RPMI8226 (cell line): ENCODE data around the gene CRY1.
"Not testable (repeated sequence)": the region's sequence is repeated elsewhere in the genome, so short reads cannot be mapped to it uniquely, and the experiment has no call there.

ENCODE experiments used
- DNase-seq: peaks from one replicate; pipeline ENCODE4 v3.0.0-alpha.2; 2015

CRY1 gene

DNA sequence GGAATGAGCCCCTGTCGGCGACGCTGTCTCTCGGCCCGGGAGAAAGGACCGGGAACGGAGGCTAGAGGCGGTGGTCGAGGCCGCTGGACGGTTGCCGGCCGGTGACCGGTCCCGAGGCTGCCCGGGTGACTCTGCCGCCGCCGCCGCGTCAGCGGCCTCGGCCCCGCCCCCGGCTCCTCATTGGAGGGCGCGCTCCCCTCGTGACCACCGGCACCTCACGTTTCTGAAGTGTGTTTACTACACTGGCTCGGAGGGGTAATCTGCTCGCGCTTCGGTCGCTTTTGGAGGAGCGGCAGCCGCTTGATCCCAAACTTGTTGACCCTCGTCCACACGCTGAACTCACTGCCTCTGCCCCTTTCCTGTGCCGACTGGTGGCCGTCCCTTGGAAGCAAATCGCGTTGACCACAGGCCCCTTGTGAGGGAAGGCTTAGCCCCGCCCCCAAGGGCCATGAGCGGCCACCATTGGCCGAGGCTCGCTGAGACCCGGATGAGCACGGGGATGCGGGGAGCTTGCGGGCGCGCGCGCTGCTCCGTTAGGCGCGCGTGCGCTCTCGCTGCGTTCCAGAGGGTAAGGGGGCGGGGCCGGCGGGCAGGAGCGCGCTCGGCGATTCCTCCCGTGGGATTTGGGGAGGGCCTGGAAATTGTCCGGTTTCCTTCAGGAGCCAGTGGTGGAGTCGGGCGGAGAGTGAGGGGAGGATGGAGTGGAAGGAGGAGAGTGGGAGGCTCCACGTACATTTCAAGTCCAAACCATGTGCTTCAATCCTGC is at the start of gene CRY1:
Gene CRY1, minus strand, starts transcription at position 133 of the 766 bp plus-strand sequence. CDS start 588 bp downstream, outside the sequence.
- DNase-seq = peak; percentile 95

DNA sequence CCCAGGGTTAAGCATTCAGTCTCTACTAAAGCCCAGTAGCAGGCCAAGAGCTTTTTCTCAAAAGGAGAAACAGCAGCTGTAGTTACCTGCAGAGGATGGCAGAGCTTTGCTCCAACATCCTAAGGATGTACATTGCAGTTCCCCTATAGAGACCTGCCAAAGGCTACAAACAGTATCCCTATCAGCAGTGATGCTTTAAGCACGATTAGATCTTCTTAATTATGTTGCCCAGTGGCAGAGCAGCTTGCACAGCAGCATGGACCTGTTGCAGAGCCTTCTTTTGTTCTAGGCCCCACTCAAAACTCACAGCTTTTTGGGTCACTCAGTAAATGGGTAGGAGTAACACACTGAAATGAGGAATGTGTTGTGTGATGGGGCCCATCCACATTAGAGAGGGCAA is 46.4 kb upstream of the CRY1 start:
- no peak for DNase-seq

DNA sequence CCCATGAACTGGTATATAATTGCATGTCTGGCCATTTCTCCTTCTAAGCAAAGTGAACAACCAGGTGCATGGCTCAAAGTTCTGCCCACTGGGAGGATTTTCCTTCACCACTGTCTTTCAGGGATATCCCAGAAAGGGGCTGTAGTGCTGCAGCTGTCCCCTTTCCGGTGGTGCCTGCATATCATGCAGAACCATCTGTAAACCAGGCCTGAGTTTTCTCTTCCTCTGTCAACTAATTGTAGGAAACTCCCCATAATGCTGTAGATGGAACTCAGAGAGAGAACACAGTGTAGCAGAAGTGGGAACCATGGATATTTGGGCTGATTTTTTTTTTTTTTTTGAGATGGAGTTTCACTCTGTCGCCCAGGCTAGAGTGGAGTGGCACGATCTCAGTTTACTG is 45.6 kb upstream of the CRY1 start:
- DNase-seq = no peak

DNA sequence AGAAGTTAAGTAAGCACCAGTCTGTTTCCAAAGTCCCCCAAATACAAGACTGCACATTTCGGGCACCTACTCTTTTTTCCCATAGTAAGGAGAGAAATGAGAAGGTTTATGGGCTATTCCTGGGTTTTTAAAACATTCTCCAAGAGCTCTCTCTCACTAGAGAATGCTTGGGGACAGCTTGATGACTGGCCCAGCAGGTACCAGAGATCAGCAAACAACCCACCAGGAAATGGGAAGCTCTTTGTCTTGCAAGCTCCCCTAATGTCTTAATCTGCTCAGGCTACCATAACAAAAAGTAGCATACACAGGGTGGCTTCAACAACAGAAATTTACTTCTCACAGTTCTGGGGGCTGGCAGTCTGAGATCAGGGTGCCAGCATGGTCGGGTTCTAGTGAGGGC is 41.8 kb upstream of the CRY1 start:
- no peak for DNase-seq

DNA sequence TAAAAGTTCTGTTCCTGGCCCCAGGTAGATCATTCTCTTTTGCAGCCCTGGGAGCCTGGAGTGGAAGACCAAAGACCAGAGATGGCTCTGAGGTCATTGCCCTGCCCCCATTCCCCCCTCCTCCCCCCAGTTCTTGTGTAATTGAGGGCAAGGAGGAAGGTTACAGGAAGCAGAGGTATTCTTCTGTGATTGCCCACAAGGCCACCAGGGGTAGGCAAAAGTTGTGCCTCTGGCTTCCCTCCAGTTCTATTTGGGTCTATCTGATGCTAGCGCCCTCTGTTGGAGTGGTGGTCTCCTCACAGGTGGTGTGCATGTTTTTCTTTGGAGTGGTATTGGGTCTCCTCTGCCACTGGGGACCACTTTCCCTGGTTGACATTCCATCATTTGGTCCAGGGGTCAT is 41.2 kb upstream of the CRY1 start:
- DNase-seq = peak; percentile 50

DNA sequence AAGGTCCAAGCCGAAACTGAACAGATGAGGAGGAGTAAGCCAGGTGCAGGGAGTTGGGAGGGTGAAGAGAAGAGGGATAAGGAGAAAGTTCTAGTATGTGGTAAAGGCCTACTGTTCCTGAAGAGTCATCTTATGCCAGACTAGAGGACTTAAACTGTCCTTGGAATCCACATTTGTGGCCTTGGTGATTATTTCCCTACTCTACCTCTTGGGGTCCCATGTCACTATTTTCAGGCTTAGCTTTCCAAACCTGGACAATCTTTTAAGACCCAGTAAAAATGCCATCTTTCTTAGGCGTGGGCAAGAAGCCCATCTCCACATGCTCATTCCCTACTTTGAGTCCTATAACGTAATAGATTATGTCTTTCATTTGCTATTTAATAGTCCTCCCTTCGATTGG is 40.1 kb upstream of the CRY1 start:
- no peak for DNase-seq

DNA sequence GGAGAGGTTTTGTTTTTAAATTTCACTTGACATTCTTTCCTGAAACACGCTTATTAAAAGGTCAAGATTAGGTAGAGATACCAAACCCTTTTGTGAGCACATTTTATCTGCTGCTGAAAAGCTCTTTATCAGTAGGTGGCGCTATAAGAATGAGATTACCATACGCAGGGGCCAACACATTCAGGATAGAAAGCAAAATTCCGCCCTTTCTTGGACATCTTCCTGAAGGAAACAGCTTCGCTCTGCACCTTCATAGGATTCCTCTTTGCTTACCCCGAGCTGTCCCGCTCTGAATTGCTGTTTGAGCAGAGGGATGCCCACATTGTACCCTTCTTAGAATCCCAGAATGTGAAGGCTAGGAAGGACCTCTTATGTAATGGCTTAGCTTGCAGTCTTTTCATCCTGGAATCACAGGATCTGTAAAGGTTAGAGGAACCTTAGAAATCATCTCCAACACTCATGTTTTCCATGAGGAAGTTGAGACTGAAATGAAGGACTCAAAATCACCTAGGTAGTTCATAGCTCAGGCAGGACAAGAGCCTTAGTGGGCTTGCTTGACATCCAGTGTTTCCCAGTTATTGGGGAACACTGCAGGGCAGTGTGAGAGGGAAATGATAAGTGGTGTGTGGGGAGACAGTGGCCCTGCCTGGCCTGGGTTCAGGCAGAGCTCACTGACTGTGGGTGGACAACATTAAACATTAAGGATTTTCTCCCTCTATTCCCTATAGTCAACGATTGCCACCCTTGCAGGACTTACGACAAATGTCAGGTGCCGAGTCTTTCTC is 38.7 kb upstream of the CRY1 start:
- DNase-seq = peak; percentile 61

DNA sequence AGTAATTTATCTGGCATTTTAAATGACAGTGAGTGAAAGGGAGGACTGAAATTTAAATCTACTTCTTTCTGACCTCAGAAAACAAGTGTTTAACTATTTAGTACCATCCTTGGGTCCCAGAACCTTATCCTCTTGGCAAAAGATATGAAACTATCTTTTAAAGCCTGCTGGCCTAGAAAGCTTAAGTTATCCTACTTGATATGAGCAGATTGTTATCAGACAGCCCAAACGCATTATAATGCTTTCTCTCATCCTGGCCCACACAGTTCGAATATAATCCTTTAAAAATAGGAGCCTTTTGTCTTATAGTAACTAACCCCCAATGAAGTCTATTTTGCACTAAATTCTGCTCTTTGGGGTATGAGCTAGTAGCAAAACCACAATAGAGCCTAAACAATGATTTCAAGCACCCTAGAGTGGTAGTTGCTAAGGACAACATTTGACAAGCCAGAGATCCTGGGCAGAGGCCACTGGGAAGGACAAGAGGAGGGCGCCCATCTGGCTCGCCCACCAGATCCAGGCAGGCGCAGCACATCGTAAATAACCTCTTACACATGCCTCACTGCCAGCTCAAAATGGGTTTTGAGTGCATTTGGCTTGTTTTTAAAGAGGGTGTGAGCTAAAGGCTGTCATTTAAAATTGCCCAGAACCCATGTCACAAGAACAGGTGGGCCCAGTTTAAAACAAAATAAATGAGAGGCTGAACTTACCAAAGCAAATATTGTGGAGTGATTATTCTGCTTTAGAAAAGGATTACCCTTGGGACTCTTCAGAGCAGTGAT is 37.7 kb upstream of the CRY1 start:
- no peak for DNase-seq

DNA sequence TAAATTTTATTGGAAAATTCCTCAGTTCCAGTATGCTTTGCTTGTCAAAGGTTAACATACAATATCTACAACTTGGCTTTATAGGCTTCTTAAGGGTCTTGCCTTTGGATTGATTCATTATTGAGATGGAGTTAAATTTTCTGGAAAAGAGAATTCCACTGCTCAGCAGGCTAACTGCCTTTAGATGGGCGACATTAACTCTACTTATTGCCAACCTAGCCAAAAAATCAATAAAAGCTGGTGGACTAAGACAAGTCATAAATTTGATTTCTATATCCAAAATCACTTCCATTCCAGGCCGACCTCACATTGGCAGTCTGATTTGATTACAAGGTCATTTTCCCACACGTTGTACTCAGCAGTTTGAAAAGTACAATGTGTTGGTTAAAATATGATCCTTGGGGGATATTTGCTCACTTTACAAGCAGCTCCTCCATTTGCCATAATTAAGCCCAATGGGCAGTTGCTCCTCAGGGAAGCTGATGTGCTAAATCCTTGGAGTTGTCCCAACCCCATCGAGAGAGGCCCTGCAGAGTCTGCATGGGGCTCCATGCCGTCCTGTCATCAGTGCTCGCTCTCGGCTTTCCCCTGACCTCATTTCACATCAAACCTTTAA is 36.1 kb upstream of the CRY1 start:
- no peak for DNase-seq

DNA sequence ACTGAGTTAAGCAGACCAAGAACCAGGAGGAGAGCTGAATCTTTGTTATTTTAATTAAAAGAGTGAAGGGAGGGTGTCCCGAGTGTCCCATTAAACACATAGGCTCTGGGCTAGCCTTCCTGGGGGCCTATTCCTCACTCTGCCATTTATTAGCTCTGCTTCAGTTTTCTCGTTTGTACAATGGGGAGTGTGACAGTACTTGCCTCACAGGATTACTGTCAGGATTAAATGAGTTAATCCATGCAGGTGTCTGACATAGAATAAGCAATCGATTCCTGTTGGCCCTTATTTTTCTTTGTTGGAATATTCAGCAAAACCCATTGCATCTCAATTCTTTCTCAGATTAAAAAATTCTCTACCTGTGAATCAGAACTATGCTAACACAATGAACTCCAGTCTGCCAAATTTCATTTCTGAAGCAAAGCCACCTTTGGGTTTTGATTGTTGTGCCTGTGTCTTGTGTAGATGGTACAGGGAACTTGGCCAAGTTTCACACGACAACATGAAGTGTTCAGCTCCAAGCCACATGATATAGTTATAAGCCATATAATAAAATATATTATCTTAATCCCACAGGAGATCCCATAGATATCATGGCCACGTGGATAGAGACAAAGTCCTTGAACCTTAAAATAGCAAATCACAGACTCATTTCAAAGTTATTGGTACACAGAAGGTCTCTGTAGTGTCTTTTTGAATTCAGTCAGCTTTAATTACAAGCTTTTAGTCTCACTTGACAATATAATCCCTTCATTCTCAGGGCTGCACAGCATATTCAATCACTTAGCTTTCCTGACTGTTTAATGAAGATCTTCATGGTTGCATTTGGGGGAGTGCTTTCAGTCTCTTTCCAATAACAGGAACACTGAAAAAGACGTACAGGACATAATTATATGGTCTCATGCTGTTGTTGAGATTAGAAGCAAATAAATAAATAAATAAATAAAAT is 34.4 kb upstream of the CRY1 start:
- no peak for DNase-seq

DNA sequence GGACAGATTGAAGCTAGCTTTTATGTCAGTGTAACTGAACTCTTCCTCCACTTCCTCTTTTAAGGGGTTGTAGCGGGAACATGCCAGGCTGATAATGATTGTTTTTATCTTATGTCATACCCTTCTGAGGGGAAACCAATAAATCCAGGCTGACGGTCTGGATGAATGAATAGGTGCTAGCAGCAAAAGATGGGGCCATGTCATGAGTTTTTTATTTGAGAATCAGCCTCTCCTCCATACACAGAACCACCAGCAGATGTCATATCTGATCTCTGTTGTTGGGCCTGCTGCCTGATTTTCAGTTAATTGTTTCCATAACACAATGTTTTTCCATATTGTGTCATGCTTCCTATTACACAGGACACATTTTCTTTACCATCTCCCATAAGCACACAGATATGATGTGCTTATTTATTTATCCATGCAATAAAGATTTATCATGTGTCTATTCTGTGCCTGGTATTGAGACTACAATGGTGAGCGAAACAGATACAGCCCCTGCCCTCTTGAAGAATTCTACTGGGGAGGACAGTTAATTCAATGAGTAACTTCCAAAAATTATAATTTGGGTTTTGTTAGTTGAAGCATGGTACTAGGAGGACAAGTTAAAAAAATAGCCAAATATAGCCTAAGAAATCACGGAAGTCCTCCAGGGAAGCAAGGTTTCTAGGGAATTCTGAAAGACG is 33.6 kb upstream of the CRY1 start:
- DNase-seq = peak; percentile 11

DNA sequence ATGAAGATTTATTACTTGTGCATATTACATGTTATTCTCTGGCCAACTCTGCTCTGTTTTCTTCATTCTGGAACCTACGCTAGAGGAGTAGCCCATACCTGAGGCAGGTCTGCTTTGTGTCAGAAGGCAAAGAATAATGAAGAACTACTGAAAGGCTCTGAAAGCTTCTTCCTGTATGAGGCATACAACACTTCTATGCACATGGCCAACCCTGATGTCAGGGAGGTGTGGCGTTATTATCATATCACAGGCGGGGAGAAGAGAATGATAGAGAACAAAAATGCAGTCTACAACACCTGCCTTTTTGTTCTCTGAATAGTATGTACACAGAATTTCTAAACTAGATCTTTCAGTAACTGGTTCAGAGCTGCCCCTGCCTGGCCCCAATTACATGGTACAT is 32.5 kb upstream of the CRY1 start:
- DNase-seq = no peak

DNA sequence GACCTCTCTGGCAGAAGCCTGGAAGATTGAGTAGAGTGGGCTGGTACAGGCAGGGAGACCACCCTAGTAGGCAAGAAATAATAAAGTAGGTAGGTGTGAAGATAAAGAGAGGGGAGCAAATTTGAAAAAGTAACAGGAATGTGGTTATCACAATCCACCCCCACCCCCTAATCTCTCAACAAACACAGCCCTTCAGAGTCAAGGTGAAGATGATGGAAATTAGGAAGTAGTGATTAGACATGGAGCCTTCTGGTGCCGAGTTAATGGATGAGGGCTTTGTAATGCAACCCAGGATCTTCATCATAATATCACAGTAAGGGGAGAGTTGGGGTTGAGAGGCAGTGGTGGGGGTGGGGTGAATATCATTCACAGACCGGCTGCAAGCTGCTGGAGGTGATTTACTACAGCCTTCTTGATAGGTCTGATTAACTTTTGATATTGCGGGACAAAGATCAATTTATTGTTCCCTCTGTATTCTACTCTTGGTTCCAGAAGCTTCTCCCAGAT is 29.2 kb upstream of the CRY1 start:
- no peak for DNase-seq

DNA sequence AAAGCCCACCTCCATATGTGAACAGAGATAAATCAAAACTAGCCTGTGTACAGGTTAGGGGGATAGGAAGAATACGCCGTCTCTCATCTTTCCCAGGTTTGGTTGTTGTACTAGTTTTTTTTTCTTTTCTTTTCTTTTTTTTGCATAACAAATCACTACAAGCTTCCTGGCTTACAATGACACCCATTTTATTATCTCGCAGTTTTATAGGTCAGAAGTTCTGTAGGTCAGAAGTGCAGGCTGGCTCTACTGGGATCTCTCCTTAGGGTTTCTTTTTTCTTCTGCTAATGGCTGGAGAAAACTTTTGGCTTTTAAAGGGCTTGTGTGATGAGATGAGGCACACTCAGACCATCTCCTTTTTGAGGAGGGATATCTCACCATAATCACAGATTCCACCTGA is 25.7 kb upstream of the CRY1 start:
- DNase-seq = no peak

DNA sequence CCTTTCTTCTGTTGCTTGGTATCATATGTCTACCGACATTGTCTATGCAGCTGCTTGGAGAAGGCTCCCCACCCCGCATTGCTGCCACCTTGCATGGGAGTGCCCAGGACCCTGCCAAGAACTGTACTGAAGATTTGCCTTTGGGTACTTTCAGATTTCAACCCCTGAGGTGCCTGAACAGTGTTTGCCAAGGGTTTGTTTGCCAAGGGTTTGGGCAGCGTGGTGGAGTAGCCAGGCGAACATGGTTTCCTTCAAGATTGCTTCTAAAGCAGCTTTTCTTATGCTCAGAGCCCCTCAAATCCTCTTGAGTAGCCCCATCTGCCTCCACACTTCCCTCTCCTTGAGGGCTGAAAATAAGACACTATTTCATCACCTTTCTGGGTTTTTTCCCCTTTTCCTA is 25.3 kb upstream of the CRY1 start:
- no peak for DNase-seq

DNA sequence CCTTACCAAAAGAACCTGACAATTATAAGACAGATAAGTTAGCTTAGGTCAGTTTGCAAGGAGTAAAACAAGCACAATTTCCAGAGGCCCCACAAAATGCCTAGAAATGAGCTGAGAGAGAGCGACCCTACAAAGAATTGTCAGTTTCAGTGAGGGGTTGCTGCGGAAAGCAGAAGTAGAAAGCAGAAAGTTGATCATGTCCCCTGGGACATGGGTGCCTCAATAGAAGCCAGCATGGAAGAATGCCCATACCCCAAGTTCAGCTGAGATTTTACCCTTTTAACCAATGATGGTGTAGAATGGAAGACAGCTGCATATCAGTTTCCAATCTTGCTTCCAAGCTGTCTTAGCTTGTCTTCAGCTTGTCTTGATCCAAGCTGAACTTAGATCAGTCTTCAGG is 21.8 kb upstream of the CRY1 start:
- no peak for DNase-seq

DNA sequence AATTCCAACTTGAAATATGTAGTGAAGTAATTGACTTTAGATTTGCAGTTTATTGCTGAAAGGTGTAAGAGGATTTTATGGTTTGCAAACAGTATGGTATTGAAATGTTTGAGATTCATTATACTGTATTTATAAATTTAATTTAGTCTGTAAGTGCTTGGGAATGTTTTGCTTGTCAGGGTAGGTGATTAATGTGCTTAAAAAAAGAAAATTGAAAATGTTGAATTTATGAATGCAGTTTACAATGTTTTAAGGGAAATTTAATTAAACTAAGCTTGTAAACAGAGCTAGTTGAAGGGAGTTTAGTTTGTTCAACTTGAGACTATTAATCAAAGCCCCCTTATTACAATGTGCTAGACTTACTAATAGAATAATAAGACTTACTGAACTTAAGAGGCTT is 18.0 kb upstream of the CRY1 start:
- no peak for DNase-seq

DNA sequence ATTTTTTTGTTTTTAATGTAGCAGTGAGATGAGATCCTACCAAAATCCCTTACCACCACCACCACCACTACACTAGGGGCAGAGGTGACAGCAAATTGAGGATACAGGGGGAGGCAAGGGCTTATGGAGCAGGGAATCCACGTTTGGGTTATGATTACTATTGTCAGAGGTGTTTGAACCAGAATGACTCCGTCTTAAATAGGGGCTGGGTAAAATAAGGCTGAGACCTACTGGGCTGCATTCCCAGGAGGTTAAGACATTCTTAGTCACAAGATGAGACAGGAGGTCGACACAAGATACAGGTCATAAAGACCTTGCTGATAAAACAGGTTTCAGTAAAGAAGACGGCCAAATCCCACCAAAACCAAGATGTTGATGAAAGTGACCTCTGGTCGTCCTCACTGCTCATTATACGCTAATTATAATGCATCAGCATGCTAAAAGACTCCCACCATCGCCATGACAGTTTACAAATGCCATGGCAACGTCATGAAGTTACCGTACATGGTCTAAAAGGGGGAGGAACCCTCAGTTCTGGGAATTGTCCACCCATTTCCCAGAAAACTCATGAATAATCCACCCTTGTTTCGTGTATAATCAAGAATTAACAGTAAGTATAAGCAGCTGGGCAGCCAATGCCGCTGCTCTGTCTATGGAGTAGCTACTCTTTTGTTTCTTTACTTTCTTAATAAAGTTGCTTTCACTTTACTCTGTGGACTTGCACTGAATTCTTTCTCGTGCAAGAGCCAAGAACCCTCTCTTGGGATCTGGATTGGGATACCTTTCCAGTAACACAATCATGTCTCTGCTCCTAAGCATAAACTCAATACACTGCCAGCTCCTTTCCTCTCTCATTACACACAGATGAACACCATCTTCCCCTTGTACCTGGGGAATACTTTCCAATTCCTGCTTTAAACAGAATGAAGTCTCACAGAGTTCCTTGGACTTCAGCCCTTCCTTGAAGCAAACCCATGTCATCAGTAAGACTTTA is 16.7 kb upstream of the CRY1 start:
- DNase-seq = no peak

DNA sequence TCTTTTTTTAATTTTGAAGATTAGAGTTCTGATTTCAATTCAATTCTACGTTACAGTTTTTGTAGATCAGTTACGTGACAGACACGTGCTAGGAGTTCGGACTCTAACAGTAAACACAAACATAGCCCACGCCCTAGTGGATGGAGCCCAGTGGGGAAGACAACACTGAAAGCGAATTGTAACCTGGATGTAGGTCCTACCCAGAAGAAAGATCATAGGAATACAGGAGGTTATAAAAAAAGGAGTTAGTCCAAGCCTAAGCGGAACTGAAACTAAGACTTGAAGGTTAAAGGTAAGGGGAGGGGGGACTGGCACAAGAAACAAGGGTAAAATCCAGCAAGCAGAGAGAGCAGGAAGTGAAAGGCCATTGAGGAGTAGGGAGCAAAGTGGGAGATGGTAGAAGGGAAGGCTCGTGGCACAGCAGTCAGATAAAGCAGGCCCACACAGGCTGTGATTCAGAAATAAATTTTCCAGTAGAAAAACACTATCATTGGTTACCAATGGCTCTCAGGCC is 15.7 kb upstream of the CRY1 start:
- DNase-seq = peak; percentile 76

DNA sequence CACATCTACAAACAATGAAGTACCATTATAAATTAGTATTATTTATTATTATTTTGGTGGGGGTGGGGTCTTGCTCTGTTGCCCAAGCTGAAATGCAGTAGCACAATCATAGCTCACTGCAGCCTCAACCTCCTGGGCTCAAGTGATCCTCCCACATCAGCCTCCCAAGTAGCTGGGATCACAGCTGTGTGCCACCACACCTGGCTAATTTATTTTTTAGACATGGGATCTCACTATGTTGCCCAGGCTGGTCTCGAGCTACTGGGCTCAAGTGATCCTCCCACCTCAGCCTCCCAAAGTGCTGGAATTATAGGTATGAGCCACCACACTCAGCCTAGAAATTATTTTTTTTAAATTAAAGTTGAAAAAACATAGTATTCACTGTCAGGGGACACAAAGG is 15.0 kb upstream of the CRY1 start:
- not testable (repeated sequence) for DNase-seq
